Stimulated activated CD4-positive, alpha-beta T cell treated with anti-CD3 and anti-CD28 coated beads, Interleukin-15, amount 100 ng/mL, for 1 hour (primary cell): ENCODE measurements around the gene ENPP6.
"Not testable (repeated sequence)": the region's sequence is repeated elsewhere in the genome, so short reads cannot be mapped to it uniquely, and the experiment has no call there.

Experiments used
- DNase-seq, 2 donors: peaks; one replicate each; pipeline ENCODE4 v3.0.0-alpha.2; 2020; ENCODE audit warnings: low read depth in 1 of 2, low spot score in 1 of 2

ENPP6 gene

DNA sequence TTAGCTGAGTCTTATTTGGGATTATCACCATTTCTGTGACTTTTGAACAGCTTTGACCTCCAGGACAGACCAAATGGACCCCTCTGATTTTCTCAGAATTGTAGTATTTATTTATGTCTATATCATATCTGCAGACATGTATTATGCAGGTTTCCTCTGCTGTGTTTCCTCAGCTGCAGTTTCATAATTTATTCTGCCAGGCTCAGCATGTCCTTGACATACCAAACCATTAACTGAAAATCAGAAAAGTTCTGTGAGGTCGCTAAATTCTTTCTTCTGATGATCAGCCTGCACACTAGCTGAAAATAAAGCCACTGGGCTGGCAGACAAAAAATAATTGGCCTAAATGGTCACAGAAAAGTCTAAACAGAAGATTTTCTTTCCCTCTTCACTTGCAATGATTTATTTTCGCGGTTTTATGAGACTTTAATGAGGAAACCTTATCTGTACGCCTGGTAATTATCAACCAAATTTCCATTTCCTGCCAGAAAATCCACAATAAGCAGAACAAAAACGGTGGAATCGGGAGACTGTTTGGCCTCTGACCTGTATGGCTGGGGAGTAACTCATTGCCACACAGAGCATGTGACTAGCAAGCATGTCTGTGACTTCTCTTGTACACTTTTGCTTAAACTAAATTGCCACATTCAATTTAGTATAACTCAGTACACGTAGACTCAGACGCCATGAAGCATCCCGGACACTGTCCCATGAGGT is 150.9 kb downstream of the ENPP6 start:
- DNase-seq = no peak

DNA sequence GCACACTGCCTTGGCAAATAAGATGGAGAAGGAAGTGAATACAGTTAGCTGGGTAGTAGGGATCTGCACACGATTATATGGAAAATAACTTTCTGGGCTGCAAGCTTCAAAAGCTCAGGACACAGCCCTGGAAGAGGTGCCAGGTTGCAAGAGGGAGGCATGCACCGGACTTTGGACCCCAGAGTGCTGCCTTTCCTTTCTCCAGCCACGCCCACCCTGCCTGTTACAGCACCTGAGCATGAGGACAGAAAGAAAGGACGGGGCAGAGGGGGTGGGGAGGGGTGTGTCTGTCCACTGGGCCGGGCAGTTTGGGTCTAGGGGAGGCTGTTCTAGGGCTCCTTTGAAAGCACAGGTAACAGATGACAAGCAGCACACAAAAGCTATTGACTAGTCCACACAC is 152.8 kb downstream of the ENPP6 start:
- DNase-seq = no peak

DNA sequence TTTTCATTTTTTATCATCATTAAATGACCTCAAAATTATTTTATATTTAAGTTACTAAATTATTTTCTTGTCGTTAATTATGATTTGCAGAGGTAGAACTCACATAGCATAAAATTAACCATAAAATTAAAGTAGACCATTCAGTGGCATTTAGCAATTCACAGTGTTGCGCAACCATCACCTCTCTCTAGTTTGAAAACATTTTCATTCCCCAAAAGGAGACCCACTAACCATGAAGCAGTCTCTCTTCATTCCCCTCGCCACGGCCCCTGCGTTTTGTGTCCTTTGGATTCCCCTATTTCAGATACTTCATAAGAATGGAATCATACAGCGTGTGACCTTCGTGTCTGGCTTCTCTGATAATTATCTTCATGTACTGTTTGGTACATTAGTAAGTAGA is 154.9 kb downstream of the ENPP6 start:
- DNase-seq = no peak

DNA sequence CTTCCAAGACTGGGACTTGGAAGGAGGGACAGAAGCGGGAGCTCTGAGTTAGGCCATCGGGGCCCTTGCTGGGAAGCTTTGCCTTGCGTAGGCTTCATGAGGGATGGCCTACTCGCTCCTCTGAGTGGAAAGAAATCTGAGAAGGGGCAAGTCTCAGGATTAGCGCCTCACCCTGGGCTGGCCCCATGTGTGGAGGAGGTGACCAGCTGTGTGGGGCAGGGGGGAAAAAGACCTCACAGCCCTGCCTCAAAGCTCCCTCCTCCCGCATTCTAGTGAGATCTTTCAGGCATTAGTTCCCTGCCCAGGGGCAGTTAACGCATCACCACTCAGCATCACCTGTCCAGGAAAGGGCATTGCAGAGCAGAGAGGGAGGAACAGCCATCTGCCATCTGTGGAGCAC is 156.1 kb downstream of the ENPP6 start:
- no peak for DNase-seq

DNA sequence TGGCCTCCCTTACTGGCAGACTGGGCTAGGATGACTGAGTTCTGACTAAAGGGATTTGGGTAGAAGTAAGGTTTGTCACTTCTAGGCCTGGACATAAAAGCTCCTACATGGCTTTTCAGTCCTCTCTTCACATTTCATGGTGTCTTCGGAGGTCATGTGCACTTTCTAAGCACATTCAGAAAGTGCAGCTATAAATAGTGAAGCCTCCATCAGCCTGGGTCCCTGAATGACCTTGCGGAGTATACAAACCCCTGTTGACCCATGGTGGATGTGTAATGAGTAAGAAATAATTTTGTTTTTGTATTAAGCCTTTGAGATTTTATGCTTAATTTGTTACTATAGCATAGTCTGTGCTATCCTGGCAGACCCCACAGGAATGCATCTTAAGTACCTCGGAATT is 158.6 kb downstream of the ENPP6 start:
- no peak for DNase-seq

DNA sequence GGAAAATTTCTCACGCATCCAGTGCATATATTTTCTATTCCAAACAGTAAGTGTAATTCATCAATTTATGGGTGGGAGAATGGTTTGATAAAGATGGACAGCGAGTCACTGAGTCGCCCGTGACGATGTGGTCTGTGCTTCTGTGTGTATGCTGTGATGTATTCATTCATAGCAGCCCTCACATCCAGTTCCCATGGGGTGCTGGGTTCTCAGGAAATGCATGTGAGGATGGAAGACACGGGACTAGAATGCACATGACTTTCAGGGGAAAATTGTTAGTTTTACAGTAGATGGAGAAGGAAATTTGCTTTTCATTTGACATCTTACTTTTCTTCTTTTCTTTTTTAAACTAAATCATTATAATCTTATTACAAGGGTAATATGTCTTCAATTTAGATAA is 159.6 kb downstream of the ENPP6 start:
- DNase-seq = no peak

DNA sequence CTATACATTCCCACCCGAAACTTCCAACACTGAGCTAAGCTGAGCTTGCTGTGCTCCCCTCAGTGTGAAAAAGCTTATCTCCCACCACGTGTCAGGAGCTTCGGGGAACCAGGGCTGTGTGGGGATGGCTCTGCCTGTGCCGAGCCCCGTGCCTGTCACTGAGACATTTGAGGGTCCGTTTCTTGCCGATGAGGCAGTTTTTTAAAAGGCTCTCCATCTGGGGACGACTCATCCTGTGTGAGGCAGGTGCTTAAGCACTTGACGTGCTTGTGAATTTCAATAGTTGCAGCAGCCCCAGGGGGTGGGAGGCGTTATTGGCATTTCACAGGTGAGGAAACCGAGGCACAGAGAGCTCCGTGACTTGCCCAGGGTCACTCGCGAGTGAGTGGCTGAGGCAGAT is 160.8 kb downstream of the ENPP6 start:
- DNase-seq = no peak

DNA sequence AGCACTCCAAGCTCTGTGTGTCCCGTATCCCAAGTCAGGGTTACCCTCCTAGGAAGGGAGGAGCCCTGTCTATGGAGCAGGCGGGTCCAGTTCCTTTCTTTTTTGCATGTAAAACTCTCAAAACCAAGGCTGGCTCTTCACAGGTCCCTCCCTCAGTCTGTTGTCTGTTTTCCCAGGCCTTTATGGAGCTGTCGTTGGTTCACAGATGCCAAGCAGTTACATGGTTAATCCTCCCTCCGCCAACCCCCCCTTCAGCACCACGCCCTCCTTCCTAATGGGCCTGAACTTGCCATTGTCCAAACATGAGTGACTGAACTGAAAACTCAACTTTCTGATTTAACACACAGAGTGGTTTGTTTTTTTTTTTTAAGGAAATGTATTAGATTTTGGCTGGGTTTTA is 164.2 kb downstream of the ENPP6 start:
- DNase-seq = no peak

DNA sequence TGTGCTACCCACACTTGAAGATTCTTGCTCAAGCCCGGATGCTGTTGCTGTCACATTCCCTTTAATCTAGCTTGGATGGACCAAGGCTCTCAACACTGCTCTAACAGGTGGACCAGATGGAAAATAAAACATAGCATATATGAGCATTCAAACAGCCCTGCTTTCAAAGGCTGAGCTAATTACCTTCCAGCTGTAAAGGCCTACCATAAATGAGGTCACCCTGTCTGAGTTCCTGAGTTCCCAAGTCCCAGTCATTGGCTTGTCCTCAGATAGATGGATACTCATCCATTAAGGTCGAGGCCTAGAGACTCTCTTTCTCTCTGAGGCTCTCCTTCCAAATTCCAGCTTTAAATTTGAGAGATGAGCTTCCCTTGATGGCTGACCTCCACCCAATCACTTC is 165.1 kb downstream of the ENPP6 start:
- no peak for DNase-seq

DNA sequence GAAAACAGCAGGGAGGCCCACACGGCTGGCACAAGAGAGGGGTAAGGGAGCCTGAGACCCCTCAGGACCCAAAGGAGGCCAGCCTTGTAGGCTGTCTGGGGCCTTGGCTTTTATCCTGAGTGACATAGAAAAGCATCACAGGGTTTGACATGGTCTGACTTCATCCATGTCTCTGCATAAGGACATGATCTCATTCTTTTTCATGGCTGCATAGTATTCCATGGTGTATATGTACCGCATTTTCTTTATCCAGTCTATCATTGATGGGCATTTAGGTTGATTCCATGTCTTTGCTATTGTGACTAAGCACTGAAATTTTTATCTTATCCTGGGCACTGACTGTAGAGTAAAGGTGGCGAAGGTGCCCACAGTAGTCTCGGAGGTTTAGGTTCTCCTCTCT is 166.4 kb downstream of the ENPP6 start:
- DNase-seq = not testable (repeated sequence)

DNA sequence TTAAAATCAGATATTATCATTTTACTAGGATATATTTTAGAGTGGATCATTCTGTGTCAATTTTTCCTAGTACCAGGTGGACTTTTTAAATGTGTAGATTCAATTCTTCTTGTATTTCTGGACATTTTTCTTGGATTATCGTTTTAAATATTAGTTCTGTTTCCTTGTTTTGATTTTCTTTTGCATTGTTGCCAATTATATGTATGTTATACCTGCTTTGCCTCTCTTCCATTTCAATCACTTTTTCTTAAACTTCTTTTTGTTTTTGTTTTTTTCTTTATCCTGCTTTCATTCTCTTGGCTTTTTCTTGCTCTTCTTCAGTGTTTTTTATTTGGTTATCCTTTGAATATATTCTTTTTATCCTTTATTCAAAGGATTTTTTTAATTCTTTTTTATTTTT is 171.5 kb downstream of the ENPP6 start:
- DNase-seq = no peak

DNA sequence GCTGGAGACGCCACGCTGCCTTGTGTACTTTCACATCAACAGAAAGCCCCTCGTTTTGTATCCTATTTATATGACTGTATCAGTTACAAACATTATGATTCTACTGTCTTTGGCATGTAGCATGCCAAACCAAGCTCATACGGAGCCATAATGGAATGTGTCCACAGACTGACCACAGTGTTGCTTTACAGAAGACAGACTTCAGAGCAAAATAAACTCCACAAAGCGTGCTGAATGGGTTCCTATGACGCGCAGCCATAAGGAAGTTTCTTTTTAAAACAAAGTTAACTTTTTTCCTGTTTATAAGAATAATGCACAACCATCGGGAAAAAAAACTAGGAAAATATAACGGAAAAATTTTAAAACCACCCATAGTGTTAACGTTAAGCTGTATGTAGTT is 176.5 kb downstream of the ENPP6 start:
- no peak for DNase-seq

DNA sequence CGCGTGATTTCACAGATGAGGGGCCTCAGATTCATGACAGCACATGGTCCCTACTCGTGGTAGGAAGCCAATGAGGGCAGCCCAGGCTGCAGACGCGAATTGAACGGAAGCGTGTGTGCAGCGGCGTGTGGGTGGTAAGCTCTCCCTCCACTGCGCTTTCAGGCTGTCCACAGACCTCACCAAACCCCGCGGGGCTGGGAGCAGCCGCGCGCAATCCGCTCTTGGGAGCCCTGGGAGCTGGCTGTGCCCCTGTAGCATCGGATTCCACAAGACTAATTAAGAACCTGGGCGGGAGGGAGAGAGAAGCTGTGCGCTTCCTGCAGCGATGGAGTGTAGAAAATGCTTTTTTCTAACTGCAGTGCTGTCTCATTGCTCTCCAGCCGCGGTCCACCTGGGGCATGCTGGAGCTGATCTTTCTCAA is 177.7 kb downstream of the ENPP6 start:
- DNase-seq = no peak
